Inferior parietal cortex (tissue), 1 donor: ENCODE results near the gene CD58.
"Not testable (repeated sequence)": the region's sequence is repeated elsewhere in the genome, so short reads cannot be mapped to it uniquely, and the experiment has no call there.

Source experiments
- DNase-seq: peaks from one replicate; pipeline ENCODE4 v3.0.0-alpha.2; 2016; ENCODE audit errors: extremely low spot score

CD58 gene

GRCh38 chr1:116570358-116571214 lies at the start of gene CD58:
Gene CD58, minus strand, starts transcription at chr1:116571026. Its CDS starts 54 bp downstream, at chr1:116570972.
- DNase-seq: peak; percentile 66

GRCh38 chr1:116620392-116620791 lies 49.6 kb upstream of the CD58 start:
- not testable (repeated sequence) for DNase-seq

GRCh38 chr1:116619106-116619505 lies 48.3 kb upstream of the CD58 start:
- DNase-seq: not testable (repeated sequence)

- DNase-seq: not testable (repeated sequence)
These were observed 47.0 kb upstream of the CD58 start for GRCh38 chr1:116617808-116618207.

GRCh38 chr1:116613825-116614224 lies 43.0 kb upstream of the CD58 start:
- DNase-seq: not testable (repeated sequence)

GRCh38 chr1:116609801-116610371 lies 39.1 kb upstream of the CD58 start:
- DNase-seq: not testable (repeated sequence)

GRCh38 chr1:116608841-116609240 lies 38.0 kb upstream of the CD58 start:
- DNase-seq: not testable (repeated sequence)

- DNase-seq: not testable (repeated sequence)
These were observed 37.3 kb upstream of the CD58 start for GRCh38 chr1:116608151-116608550.

- not testable (repeated sequence) for DNase-seq
These were observed 36.6 kb upstream of the CD58 start for GRCh38 chr1:116607463-116607862.

- DNase-seq: not testable (repeated sequence)
These were observed 35.2 kb upstream of the CD58 start for GRCh38 chr1:116606067-116606466.

- no peak for DNase-seq
These were observed 34.5 kb upstream of the CD58 start for GRCh38 chr1:116605315-116605714.

- DNase-seq: not testable (repeated sequence)
These were observed 33.6 kb upstream of the CD58 start for GRCh38 chr1:116604408-116604807.

- not testable (repeated sequence) for DNase-seq
These were observed 32.8 kb upstream of the CD58 start for GRCh38 chr1:116603646-116604045.

GRCh38 chr1:116599369-116599768 lies 28.5 kb upstream of the CD58 start:
- not testable (repeated sequence) for DNase-seq

- DNase-seq: not testable (repeated sequence)
These were observed 27.7 kb upstream of the CD58 start for GRCh38 chr1:116598420-116599036.

- not testable (repeated sequence) for DNase-seq
These were observed 26.6 kb upstream of the CD58 start for GRCh38 chr1:116597388-116597787.

- DNase-seq: not testable (repeated sequence)
These were observed 26.0 kb upstream of the CD58 start for GRCh38 chr1:116596742-116597307.

- not testable (repeated sequence) for DNase-seq
These were observed 25.3 kb upstream of the CD58 start for GRCh38 chr1:116595946-116596741.

- DNase-seq: not testable (repeated sequence)
These were observed 24.4 kb upstream of the CD58 start for GRCh38 chr1:116595065-116595840.

GRCh38 chr1:116593977-116594376 lies 23.2 kb upstream of the CD58 start:
- DNase-seq: not testable (repeated sequence)
